GM12878 (cell line): ENCODE measurements around the gene THOC5. TPM values are rescaled to one million over a fixed set of nuclear protein-coding genes. Genes with fewer than 3 reads are reported as not detected.
"Not testable (repeated sequence)": the region's sequence is repeated elsewhere in the genome, so short reads cannot be mapped to it uniquely, and the experiment has no call there.

Experiments
- ATAC-seq: fragments of 200-7000 bp; cut with Tn5 transposase; 3 replicates; pipeline ENCODE4 v1.9.1; 2020; ENCODE audit warnings: mild to moderate bottlenecking, moderate library complexity
- BruUV-seq: library from RNA; stranded (reverse); fragments of 400-500 nt; replicated peaks from 2 replicates; lab custom pipeline; 2021; lab: Mats Ljungman, UMichigan
- CTCF ChIA-PET: fragments of 300-600 bp; sonication (Branson Sonifier 250); formaldehyde crosslinking; extraction: SDS; loops from one replicate; lab custom pipeline; 2021; ENCODE audit warnings: inconsistent platforms; lab: Yijun Ruan, JAX
- POLR2A ChIA-PET: fragments of 350-600 bp; formaldehyde crosslinking; extraction: SDS; loops from one replicate; lab custom pipeline; 2021; ENCODE audit warnings: inconsistent platforms; lab: Charles Lee
- RAD21 ChIA-PET: fragments of 300-600 bp; sonication (Branson Sonifier 250); formaldehyde crosslinking; loops from one replicate; lab custom pipeline; 2023; ENCODE audit warnings: antibody characterized with exemption; ENCODE audit not compliant: unreplicated experiment; lab: Charles Lee
- SMC1A ChIA-PET: fragments of 300-600 bp; sonication (Branson Sonifier 250); formaldehyde crosslinking; loops from one replicate; lab custom pipeline; 2023; ENCODE audit not compliant: unreplicated experiment, uncharacterized antibody; lab: Charles Lee
- DNase-seq: peaks from one replicate; pipeline ENCODE4 v3.0.0-alpha.2; 2011; ENCODE audit warnings: low read depth, low spot score
- FAIRE-seq: peaks from 3 replicates; lab custom pipeline; 2011; peaks lifted over from hg19 to GRCh38; lab: Jason Lieb, UNC
- H2AFZ ChIP-seq: 2 replicates; pipeline ENCODE4 v1.6.0; 2011; ENCODE audit warnings: low read depth, low read length, control low read depth; ENCODE audit not compliant: control insufficient read depth
- H3K27ac ChIP-seq: 2 replicates; pipeline ENCODE4 v1.5.1; 2011; ENCODE audit warnings: control low read depth; ENCODE audit not compliant: control insufficient read depth, insufficient read depth
- H3K27me3 ChIP-seq, 2 experiments: replicated peaks in 1 of 2; 2 replicates each; pipeline versions ENCODE4 v1.6.0 to v1.6.1; 2011; ENCODE audit warnings: low read length in 1 of 2; ENCODE audit not compliant: control insufficient read depth in 2 of 2, insufficient read depth in 2 of 2
- H3K36me3 ChIP-seq, 2 experiments: 2 replicates each; pipeline ENCODE4 v1.5.1; 2011; ENCODE audit warnings: low read length in 1 of 2; ENCODE audit not compliant: control insufficient read depth in 2 of 2, insufficient read depth in 2 of 2
- H3K4me1 ChIP-seq: 2 replicates; pipeline ENCODE4 v1.6.1; 2011; ENCODE audit warnings: mild to moderate bottlenecking, low read length, moderate library complexity, mixed read lengths; ENCODE audit not compliant: control insufficient read depth, insufficient read depth
- H3K4me2 ChIP-seq: 2 replicates; pipeline ENCODE4 v1.6.0; 2011; ENCODE audit warnings: control low read depth; ENCODE audit not compliant: control insufficient read depth, insufficient read depth
- H3K4me3 ChIP-seq: fragments of 200-600 bp; sonication (generic); 2 replicates; pipeline ENCODE4 v1.5.1; 2016
- H3K79me2 ChIP-seq: 2 replicates; pipeline ENCODE4 v1.6.0; 2011; ENCODE audit warnings: low read length; ENCODE audit not compliant: control insufficient read depth, insufficient read depth
- H3K9ac ChIP-seq: 2 replicates; pipeline ENCODE4 v1.8.0; 2011; ENCODE audit warnings: low read length, control low read depth, mixed read lengths; ENCODE audit not compliant: control insufficient read depth, insufficient read depth
- H3K9me3 ChIP-seq: replicated peaks from 3 replicates; pipeline ENCODE4 v1.5.1; 2011; ENCODE audit warnings: mild to moderate bottlenecking, low read length; ENCODE audit not compliant: control insufficient read depth, insufficient read depth
- H4K20me1 ChIP-seq: 2 replicates; pipeline ENCODE4 v1.6.0; 2011; ENCODE audit not compliant: control insufficient read depth, insufficient read depth
- CBX3 ChIP-seq: fragments of 200-600 bp; sonication (generic); IDR thresholded peaks from 2 replicates; pipeline ENCODE4 v1.6.1; 2016; ENCODE audit warnings: low read depth, borderline replicate concordance
- HSF1 ChIP-seq: fragments of 150-350 bp; IDR thresholded peaks from 2 replicates; pipeline ENCODE4 v1.6.1; 2014; ENCODE audit warnings: mild to moderate bottlenecking, low read depth, low read length
- KLF5 ChIP-seq: fragments of 450-650 bp; IDR thresholded peaks from 2 replicates; pipeline ENCODE4 v1.6.1; 2014; ENCODE audit warnings: mild to moderate bottlenecking; ENCODE audit not compliant: partially characterized antibody
- MXI1 ChIP-seq: fragments of 150-350 bp; IDR thresholded peaks from 2 replicates; pipeline ENCODE4 v1.6.1; 2011; ENCODE audit warnings: low read depth, mild to moderate bottlenecking, inconsistent platforms, low read length, improper control_type of control experiment
- MYC ChIP-seq: IDR thresholded peaks from 2 replicates; pipeline ENCODE4 v1.6.1; 2011; ENCODE audit warnings: mild to moderate bottlenecking, low read length, moderate library complexity, inconsistent platforms; ENCODE audit not compliant: insufficient read depth, insufficient replicate concordance, insufficient read length, severe bottlenecking
- PKNOX1 ChIP-seq: fragments of 450-650 bp; IDR thresholded peaks from 2 replicates; pipeline ENCODE4 v1.6.1; 2016; ENCODE audit warnings: mild to moderate bottlenecking
- SREBF2 ChIP-seq: IDR thresholded peaks from 2 replicates; pipeline ENCODE4 v1.6.1; 2012; ENCODE audit warnings: mild to moderate bottlenecking, low read length
- SRF ChIP-seq, 2 experiments: IDR thresholded peaks; 2 replicates each; pipeline ENCODE4 v1.6.1; 2011; ENCODE audit warnings: low read depth in 2 of 2, low read length in 2 of 2, mild to moderate bottlenecking in 1 of 2, moderate library complexity in 1 of 2
- ZNF217 ChIP-seq: fragments of 450-650 bp; IDR thresholded peaks from 2 replicates; pipeline ENCODE4 v1.6.1; 2017; ENCODE audit warnings: antibody characterized with exemption, mild to moderate bottlenecking
- WGBS: methylation state at CpG from one replicate; pipeline ENCODE4 v1.1.6; 2016; ENCODE audit warnings: low lambda C conversion rate; ENCODE audit not compliant: insufficient replicate concordance, insufficient coverage; ENCODE audit errors: missing lambda C conversion rate; 5-methylcytosine and 5-hydroxymethylcytosine counted together
- in situ Hi-C: fragments of 300-500 bp; cut with MboI; formaldehyde crosslinking; loops from 9 replicates; pipeline ENCODE4 v1.14.3; 2018; ENCODE audit warnings: mixed read lengths
- intact Hi-C: fragments of 100-400 bp; cut with micrococcal nuclease; formaldehyde crosslinking; loops from one replicate; pipeline ENCODE4 v1.14.2; 2022; ENCODE audit not compliant: unreplicated experiment
- polyA plus RNA-seq, 11 experiments: library from polyadenylated mRNA; depleted of rRNA in 4 of 11; unstranded in 6 of 11; stranded (reverse) in 5 of 11; fragments of >200 nt; fragmentation: Nextera tagmentation in 4 of 11; fragmentation: Illumina TruSeq in 1 of 11; extraction: Ambion mirVana in 4 of 11; extraction: Trizol in 1 of 11; gene quantifications; 1 replicate in 1 of 11; 2 replicates in 10 of 11; pipeline versions ENCODE4 v1.2.1 to v1.2.3, GENCODE V29; 2011 to 2016; ENCODE audit warnings: inconsistent platforms in 2 of 11, missing spikeins in 2 of 11, low read depth in 1 of 11
- total RNA-seq, 4 experiments: library from RNA; depleted of rRNA in 3 of 4; stranded (reverse); fragments of >200 nt in 3 of 4; fragmentation: Illumina TruSeq in 1 of 4; extraction: Trizol in 1 of 4; gene quantifications; 2 replicates each; pipeline versions ENCODE4 v1.2.1 to v1.2.3, GENCODE V29; 2013 to 2021

THOC5 gene
- total and polyA plus RNA-seq, 10 of the 15 experiments (the other 5 are each of a cell fraction or from before 2014, with no cell fraction given) = 20.9 to 44.9 (median 31.4) TPM

- H3K9me3 ChIP-seq = no peaks in the 10 kb centered on the region
- no peaks in the 10 kb centered on the region for H3K4me1 ChIP-seq
- no peak overlapping the region for H3K27ac ChIP-seq
- ATAC-seq (no peak), FAIRE-seq (no peak), DNase-seq (no peak)
- no peaks in the 10 kb centered on the region for H4K20me1 ChIP-seq
- no peak overlapping the region for H2AFZ ChIP-seq
- H3K36me3 ChIP-seq = peaks cover 5 to 7% of the 10 kb centered on the region in 2 experiments
- no peak overlapping the region for H3K9ac ChIP-seq
- no peak overlapping the region for H3K4me2 ChIP-seq
- WGBS = 97% methylated on average over 4 of the region's 4 CpGs
- H3K4me3 ChIP-seq = no peak overlapping the region
- TF ChIP-seq MXI1 (no peak), MYC (no peak), SREBF2 (no peak), HSF1 (no peak), ZNF217 (no peak), CBX3 (no peak), PKNOX1 (no peak), KLF5 (no peak), SRF (IDR thresholded peaks at IDR 0.05; ENCODE audit: low read depth in 2 of 2, low read length in 2 of 2) (no peak)
- ChIA-PET RAD21 (no interaction called here), POLR2A (no interaction called here), SMC1A (no interaction called here), CTCF (no interaction called here)
- H3K27me3 ChIP-seq = no peaks in the 10 kb centered on the region
- in situ Hi-C loops = no loop called here
- intact Hi-C loops = loop anchor here (10.0 kb wide), 1 partner anchor 135 kb away; no protein-coding TSS in a partner anchor
- no TSS peak for BruUV-seq
- peaks cover 10% of the 10 kb centered on the region for H3K79me2 ChIP-seq
These were observed 3.6 kb downstream of the THOC5 start for GRCh38 chr22:29550005-29550404.

GRCh38 chr22:29545045-29545444, 8.5 kb downstream of the THOC5 start:
- WGBS = 95% methylated on average over 8 of the region's 8 CpGs
- intact Hi-C loops, H3K27ac ChIP-seq, H3K4me2 ChIP-seq, H3K79me2 ChIP-seq, RAD21 ChIA-PET, H3K27me3 ChIP-seq, ATAC-seq, H3K4me1 ChIP-seq, in situ Hi-C loops, H2AFZ ChIP-seq, H4K20me1 ChIP-seq, POLR2A ChIA-PET, FAIRE-seq, BruUV-seq, DNase-seq, SMC1A ChIA-PET, H3K9me3 ChIP-seq, H3K9ac ChIP-seq, H3K4me3 ChIP-seq: not testable (repeated sequence)
- peaks cover 10 to 12% of the 10 kb centered on the region in 2 experiments for H3K36me3 ChIP-seq
- CTCF ChIA-PET = interaction anchor here (0.7 to 1.9 kb wide), 2 partner anchors 9 to 45 kb away, joined by 3 to 5 read pairs; partner anchors contain the start of gene THOC5
